Activated CD4-positive, alpha-beta T cell treated with anti-CD3 and anti-CD28 coated beads, Interleukin-10, Interleukin-2, amounts not matched to agents 100 ng/mL and 50 ng/mL, durations not matched to agents 16 hours and 8 hours (primary cell): Measurements from ENCODE around the gene DLL3.

Experiments used
- DNase-seq: peaks from one replicate; pipeline ENCODE4 v3.0.0-alpha.2; 2020

The DLL3 gene

GRCh38 chr19:39489756-39490155, 9.0 kb upstream of the DLL3 start:
- DNase-seq, result no peak

GRCh38 chr19:39492225-39492624, 6.5 kb upstream of the DLL3 start:
- DNase-seq, result no peak

- DNase-seq, result no peak
These were observed 6.0 kb upstream of the DLL3 start for GRCh38 chr19:39492788-39493187.

- DNase-seq, result no peak
These were observed 4.1 kb upstream of the DLL3 start for GRCh38 chr19:39494661-39495060.

DNA sequence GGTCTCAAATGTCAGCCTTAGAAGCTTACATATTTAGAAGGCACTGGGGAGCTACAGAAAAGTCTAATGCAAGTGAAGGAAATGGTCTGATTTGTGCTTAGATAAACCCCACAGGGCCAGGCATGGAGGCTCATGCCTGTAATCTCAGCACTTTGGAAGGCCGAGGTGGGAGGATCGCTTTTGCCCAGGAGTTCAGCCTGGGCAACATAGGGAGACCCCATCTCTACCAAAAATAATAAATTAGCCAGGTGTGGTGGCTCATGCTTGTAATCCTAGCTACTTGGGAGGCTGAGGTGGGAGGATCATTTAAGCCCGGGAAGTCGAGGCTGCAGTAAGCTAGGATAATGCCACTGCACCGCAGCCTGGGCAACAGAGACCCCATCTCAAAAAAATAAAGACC, 2.7 kb upstream of the DLL3 start:
- no peak for DNase-seq

DNA sequence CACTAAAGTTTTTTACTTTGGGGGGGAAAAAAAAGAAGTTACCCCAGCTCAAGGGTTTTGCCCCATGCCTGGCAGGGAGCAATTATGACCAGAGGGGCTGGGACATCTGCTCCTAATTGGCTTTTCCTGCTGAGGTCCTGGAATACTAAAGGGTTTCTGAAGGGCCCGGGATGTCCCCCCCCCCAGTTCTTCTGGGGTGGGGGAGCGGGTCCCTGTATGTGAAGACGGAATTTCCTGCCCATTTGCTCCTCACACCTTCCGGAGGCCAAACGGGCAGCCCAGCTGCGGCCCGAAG, 1.1 kb upstream of the DLL3 start:
- no peak for DNase-seq

- peak; percentile 25 for DNase-seq
These were observed 550 bp upstream of the DLL3 start for GRCh38 chr19:39497996-39498797.

- no peak for DNase-seq
These were observed 1.2 kb downstream of the DLL3 start for GRCh38 chr19:39499932-39500331.

GRCh38 chr19:39500543-39500942, 1.8 kb downstream of the DLL3 start:
- no peak for DNase-seq

GRCh38 chr19:39501340-39501739, 2.6 kb downstream of the DLL3 start:
- DNase-seq, result no peak

GRCh38 chr19:39502640-39503417, 4.1 kb downstream of the DLL3 start:
- DNase-seq, result peak; percentile 81

DNA sequence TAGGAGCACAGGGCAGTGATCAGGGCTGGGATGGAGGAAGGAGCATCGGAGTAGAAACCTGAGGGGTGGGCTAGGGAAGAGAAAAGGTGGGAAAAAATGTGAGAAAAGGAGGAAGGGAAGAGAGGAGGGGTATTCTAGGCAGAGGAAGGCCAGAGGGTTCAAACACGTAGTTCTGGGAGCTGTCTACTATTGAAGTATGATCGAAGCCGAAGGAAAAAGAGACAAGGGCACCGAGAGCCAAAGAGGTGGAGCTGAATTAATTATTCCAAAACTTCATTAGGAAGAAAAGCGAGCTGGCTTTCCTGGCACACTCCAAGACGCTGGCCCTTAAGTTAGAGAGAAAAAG, 7.8 kb downstream of the DLL3 start:
- no peak for DNase-seq

DNA sequence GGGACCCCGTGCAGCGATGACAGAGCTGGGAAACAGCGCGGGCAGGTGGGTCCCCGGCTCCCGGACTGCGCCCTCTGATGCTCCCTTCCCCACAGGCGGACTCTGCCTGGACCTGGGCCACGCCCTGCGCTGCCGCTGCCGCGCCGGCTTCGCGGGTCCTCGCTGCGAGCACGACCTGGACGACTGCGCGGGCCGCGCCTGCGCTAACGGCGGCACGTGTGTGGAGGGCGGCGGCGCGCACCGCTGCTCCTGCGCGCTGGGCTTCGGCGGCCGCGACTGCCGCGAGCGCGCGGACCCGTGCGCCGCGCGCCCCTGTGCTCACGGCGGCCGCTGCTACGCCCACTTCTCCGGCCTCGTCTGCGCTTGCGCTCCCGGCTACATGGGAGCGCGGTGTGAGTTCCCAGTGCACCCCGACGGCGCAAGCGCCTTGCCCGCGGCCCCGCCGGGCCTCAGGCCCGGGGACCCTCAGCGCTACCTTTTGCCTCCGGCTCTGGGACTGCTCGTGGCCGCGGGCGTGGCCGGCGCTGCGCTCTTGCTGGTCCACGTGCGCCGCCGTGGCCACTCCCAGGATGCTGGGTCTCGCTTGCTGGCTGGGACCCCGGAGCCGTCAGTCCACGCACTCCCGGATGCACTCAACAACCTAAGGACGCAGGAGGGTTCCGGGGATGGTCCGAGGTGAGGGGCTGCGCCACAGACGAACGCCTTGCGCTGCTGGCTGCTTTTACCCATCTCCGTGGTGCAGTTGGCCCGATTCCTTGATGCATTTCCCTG, 8.4 kb downstream of the DLL3 start:
- DNase-seq, result peak; percentile 82

- no peak for DNase-seq
These were observed 9.1 kb downstream of the DLL3 start for GRCh38 chr19:39507715-39508364.

DNA sequence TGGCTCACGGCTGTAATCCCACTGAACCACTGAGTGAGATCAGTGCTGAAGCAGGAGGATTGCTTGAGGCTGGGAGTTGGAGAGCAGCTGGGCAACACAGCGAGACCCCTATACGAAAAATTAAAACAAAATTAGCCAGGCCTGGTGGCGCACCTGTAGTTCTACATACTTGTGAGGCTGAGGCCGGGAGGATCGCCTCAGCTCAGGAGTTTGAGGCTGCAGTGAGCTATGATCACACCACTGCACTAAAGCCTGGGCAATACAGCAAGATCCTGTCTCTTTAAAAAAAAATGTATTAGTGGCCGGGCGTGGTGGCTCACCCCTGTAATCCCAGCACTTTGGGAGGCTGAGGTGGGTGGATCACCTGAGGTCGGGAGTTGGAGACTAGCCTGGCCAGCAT, 9.9 kb downstream of the DLL3 start:
- DNase-seq, result no peak

- DNase-seq, result no peak
These were observed 10.5 kb downstream of the DLL3 start for GRCh38 chr19:39509233-39509632.

GRCh38 chr19:39512988-39513387, 14.2 kb downstream of the DLL3 start:
- no peak for DNase-seq

- DNase-seq, result no peak
These were observed 16.2 kb downstream of the DLL3 start, which contains the start of gene SELENOV for GRCh38 chr19:39514840-39515550. SELENOV (plus strand) TSS chr19:39515139; CDS start chr19:39515213, 74 bp downstream.

GRCh38 chr19:39515551-39516191, 16.9 kb downstream of the DLL3 start:
- no peak for DNase-seq

- no peak for DNase-seq
These were observed 17.5 kb downstream of the DLL3 start for GRCh38 chr19:39516270-39516669.

DNA sequence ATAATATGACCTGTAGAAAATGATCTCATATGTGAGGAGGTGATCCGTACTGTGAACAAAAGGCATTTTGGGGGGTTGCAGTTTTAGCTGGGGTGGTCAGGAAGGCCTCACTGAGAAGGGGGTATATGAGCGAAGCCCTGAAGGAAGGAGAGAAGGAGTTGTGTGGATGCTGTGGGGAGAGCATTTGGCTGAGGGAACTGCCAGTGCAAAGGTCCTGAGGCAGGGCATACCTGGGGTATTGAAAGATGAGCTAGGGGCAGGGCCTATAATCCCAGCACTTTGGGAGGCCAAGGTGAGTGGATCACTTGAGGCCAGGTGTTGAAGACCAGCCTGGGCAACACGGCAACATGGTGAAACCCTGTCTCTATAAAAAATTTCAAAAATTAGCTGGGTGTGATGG, 18.7 kb downstream of the DLL3 start:
- no peak for DNase-seq

DNA sequence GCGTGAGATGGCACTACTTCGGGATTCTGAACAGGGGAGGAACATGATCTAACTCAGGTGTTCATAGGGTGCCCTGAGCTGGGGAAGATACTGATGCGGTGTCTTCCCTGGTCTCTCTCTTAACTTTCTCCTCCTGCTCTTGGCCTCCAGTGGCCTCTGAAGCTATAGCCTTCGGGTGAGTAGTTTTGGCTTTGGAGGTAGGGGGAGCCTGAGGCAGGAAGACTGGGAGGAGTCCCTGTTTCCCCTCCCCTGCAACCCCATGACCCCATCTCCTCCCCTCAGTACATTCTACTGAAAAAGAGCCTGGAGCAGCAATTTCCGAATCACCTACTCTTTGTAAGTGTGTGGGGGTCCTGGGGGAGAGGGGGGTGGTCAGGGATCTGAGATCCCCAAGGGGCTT, 19.7 kb downstream of the DLL3 start:
- DNase-seq, result no peak
